Stimulated activated CD4-positive, alpha-beta T cell treated with anti-CD3 and anti-CD28 coated beads, Interleukin-1b, Interleukin-23, amount 100 ng/mL, for 48 hours (primary cell): ENCODE data around the gene REPS2.
"Not testable (repeated sequence)": the region's sequence is repeated elsewhere in the genome, so short reads cannot be mapped to it uniquely, and the experiment has no call there.

ENCODE experiments used
- DNase-seq: peaks from one replicate; pipeline ENCODE4 v3.0.0-alpha.2; 2020

Gene REPS2

DNA sequence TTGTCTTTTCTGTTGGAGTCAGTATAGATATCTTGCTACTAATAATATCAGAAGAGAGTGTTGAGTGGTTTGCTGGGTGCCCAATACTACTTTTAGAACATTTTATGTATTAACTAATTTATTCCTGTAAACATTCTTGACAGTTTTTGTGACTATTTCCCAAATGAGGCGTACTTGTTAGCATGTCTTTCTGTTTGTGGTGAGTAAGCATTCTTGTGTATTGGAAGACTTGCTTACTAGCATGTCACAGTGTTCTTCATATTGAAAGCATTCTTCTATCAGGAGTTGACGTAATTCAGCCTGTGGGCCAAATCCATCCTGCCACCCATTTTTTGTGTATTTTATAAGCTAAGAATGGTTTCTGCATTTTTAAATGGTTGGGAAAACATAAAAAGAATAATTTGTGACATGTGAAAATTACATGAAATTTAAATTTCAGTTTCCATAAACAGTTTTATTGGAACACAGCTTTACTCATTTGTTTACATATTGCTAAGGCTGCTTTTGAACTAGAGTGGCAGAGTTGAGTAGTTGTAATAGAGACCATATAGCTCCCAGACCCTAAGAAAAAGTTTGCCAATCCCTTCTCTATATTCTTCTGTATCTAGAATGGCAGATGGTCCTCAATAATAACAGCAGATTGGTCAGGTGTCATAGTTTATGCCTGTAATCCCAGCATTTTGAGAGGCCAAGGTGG is 20.4 kb downstream of the REPS2 start:
- no peak for DNase-seq

DNA sequence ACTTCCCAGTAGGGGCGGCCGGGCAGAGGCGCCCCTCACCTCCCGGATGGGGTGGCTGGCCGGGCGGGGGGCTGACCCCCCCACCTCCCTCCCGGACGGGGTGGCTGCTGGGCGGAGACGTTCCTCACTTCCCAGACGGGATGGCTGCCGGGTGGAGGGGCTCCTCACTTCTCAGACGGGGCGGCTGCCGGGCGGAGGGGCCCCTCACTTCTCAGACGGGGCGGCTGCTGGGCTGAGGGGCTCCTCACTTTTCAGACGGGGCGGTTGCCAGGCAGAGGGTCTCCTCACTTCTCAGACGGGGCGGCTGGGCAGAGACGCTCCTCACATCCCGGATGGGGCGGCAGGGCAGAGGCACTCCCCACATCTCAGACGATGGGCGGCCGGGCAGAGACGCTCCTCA is 22.3 kb downstream of the REPS2 start:
- DNase-seq = not testable (repeated sequence)

DNA sequence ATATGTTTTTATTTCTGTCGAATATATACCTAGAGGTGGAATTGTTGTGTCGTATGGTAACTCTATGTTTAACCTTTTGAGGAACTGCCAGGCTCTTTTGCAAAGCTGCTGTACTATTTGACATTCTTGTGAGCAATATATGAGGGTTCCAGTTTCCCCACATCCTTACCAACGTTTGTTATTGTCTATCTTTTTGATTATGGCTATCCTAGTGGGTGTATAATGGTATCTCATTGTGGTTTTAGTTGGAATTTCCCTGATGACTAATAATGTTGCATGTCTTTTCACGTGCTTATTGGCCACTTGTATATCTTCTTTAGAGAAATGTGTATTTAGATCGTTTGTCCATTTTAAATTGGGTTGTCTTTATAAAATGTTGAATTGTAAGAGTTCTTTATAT is 24.5 kb downstream of the REPS2 start:
- DNase-seq = no peak

DNA sequence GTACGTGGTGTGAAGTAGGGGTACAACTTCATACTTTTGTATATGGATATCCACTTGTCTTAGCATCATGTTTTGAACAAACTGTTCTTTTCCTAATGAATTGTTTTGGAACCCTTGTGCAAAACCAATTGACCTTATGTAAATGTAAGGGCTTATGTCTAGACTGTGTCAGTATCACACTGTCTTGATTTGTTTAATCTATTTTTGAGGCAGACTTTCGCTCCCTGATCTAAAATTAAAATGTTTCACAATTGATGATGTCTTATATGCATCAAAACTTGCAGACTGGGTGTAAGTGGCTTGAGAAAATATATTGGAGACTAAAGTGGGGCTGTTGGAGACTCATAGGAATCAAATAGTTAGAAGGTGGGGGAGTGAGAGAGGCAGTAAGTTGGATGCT is 25.2 kb downstream of the REPS2 start:
- DNase-seq = no peak

DNA sequence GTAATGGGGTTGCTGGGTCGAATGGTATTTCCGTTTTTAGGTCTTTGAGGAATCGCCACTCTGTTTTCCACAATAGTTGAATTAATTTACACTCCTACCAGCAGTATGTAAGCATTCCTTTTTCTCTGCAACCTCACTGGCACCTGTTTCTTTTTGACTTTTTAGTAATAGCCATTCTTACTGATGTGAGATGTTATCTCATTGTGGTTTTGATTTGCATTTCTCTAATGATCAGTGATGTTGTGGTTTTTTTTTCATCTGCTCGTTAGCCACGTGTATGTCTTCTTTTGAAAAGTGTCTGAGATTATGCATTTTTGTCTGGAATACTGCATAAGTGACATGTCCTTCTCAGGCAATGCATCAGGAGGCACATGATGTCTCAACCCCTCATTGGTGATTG is 28.8 kb downstream of the REPS2 start:
- DNase-seq = no peak

DNA sequence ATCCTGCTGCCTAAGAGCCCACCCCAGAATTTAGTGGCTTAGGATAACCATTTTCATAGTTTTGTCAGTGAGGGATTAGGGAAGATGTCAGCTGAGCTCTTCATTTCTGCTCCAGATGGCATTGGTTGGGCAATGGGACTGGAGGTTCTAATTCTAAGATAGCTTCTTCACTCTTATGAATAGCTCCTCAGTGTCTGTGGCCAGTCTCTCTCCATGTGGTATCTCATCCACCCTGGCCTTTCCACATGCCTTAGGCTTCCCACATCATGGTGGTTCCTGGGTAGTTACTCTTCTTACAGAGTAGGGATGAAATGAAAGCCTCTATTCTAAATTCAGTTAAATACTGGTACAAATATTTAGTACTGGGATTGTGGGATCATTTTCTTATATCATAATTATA is 31.3 kb downstream of the REPS2 start:
- DNase-seq = no peak

DNA sequence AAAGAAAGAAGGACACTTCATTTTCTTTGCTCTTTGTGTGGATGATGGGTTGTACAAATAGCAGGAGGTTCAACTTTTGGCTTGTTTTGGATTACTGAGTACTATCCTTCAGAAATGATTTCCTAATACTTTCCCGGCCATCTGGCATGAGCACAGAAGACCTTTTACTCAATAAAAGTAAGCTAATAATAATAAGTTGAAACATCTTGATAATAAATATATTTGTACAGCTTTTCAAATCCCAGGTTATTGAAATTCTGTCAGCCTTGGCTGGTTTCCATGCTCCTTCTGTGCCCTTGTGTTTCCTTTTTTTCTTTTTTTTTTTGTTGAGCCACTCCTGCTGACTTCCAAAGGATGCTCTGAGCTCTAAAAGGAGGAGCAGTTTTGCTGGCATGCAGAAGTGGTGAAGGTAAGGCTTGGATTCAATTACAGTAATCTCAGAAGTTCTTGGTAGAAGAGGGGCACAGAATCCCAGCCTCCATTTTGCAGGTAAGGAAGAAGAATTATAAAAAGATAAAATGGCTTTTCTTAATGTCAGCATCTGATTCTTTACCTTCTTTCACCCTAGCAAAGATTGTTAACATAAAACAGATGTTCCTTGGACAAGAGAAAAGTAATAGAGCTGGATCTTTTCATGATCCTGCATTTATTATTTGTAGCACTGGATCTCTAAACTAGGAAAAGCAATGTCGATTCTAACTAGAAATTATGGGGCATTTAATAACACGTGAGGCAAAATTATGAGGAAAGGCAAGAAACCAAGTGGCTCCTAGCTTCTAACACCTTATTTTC is 31.9 kb downstream of the REPS2 start:
- no peak for DNase-seq

DNA sequence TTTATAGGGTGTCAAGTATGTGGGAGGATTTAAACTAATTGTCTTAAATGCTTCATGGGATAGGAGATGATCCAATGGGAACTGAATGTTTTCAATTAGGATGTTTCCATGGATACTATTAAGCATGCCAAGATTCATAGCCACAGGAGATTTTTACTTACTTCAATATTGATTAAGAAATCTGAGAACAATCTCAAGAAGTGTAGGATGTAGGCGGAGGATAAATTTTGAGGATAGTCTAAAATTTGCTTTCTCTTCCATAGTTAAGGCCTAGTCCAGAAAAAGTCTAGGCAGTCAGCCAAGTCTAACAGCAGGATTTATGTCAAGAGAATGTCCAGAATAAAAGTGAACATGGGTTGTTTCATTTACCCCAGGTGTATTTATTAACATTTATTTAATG is 32.8 kb downstream of the REPS2 start:
- no peak for DNase-seq

DNA sequence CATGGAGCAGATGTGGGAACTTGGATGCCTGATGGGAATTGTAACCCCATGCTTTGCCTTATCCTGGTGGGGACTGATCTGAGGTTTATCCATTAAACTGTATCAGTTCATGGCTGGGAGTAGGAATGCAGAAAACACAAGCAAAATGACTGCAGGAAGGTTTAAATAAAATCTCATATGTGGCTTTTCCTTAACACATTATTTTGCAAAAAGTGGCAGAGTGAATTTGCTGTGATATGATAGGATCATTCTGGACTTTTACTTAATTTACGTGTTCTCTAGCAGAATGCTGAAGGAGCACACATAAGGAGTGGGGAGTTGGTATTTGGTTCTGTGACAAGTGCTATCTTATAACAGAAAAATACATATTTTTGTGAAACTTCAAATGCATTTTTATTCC is 34.8 kb downstream of the REPS2 start:
- no peak for DNase-seq

DNA sequence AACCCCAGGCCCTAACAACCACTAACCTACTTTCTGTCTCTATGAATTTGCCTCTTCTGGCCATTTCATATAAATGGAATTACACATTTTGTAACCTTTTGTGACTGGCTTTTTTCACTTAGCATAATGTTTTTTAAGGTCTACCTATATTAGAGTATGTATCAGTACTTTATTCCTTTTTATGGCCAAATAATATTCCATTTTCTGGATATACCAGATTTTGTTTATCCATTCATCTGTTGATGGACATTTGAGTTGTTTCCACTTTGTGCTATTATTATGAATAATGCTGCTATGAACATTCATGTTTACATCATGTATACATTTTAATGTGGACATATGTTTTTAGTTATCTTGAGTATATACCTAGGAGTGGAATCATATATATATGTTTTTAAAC is 35.5 kb downstream of the REPS2 start:
- no peak for DNase-seq

DNA sequence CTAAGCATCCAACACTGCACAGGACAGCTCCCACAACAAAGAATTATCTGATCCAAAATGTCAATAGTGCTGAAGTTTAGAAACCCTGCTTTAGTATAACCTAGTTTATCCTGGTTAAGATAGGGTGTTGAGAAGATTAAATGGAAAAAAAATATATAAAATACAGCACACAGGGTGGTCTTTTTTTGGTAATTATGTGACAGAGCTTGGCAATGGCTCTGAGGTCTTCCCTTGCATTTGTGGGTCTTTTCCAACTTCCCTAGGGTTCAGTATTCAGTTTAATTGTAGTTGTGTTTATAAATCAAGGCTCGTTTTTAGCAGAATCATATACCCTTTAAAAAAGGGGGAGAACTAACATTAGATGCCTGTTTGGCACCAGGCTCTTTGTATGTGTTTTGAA is 36.6 kb downstream of the REPS2 start:
- no peak for DNase-seq

DNA sequence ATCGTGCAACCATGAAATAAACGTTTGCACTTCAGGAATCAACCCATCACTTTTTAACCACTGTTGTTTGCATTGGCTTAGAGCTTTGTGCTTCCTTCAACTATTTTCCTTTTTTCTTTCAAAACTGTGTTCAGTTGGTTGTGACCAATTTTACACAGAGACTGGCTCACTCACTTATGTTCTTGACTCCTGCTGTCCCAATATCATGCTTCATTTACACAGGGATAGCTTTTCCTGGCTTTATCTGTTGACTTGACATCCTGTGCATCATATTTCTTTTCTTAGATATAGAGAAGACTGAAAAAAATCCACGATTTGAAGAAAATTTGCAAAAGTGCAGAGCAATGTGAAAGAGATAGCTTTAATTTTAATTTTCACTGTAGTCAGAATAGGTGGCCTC is 38.8 kb downstream of the REPS2 start:
- no peak for DNase-seq

DNA sequence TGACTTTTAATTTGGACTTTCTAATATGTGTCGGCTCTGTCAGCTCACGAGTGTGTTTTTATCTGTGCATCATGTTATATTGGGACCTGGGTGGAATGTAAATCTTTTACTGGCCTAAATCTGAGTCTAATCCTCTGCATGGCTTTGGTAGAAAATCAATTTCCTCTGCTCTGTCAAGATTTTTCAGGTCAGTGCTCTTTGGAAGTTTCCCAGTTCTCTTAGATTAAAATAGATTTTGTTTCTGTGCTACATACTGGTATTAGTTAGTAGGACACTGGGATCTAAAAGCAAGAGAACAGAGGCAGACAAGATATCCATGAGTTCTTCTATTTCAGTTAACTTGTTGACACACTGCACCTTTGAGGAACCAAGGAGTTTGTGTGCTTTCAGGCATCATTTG is 39.7 kb downstream of the REPS2 start:
- DNase-seq = no peak

DNA sequence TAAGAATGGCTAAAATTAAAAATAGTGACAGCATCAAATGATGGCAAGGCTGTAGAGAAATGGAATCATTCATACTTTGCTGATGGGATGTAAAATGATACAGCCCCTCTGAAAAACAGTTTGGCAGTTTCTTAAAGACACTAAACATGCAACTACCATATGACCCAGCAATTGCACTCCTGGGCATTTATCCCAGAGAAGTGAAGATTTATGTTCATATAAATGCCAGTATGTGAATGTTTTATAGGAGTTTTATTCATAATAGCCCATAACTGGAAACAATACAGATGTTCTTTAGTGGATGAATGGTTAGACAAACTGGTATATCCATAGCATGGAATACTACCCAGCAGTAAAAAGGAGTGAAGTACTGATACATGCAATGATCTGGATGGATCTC is 43.3 kb downstream of the REPS2 start:
- no peak for DNase-seq

DNA sequence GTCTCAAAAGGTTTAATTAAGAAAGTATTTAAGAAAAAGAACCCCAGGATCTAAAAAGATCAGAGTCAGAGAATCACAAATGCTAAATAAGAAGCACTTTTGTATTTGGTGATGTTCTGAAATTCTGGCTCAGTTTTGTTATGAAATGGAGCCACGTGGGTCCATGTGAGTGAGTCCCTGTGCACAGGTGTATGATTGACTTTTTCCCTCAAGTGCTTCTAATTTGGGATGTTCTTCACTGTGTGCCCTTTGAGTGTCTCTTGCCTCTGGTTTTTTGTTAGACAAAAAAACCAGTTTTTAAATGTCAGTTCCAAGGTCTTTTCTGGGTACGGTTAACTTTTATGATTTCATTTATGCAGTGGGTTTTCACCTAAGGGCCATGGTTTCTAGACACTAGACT is 44.4 kb downstream of the REPS2 start:
- DNase-seq = no peak

DNA sequence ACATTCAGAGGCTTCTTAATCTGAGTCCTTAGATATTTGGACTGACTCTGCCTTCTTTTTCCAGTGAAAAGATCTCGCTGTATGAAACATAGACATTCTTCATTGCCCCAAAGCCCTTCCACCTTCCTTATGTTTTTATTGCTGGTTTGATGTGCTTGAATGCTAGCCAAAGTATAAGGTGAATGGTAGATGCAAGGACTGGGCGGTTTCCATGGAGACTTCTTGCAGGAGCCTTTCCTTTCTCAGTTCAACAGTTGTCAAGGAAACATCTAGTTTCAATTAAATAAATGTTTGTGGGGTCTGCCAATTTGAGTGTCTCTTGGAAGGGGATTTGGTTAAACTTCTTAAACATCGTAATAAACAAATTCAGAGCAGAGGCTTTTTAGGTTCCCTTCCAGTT is 46.0 kb downstream of the REPS2 start:
- DNase-seq = no peak

DNA sequence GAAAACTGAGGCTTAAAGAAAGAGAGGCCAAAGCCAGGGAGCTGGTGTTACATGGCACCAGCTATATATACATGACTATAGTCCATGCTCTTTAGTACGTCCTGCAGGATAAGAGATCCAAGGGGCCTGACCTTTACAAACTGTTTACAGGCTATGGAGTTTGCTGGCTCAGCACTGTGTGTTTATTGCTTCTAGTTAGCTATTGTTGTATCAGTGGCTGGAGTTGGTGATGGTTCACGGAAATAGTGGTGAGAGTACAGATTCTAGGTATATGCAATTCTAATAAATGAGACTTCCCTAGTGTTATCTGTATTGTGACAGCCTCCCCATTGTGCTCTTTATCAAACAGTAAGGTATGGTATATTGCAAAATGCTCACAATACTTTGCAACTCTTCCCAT is 46.5 kb downstream of the REPS2 start:
- no peak for DNase-seq

DNA sequence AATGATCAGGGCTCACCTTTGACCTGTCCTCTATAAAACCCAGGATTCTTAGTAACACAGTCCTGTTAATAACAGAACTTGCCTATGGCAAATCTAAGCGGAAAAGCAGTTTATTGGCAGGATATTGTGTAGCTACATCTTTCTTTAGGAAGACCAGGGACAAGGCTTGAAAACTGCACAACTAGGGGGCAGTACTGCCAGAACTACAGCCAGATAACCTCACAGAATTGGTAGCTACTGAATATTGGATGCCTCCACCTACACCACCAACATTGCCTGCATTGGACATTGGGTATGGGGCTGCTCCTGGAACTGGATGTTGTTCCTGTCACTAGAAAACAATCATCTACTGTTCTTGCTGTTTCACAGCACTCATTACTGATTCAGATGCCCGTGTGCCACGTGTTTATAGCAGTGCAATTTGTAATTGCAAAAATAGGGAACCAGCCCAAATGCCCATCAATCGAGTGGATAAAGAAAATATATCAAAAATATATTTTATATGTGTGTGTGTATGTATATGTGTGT is 47.4 kb downstream of the REPS2 start:
- no peak for DNase-seq

DNA sequence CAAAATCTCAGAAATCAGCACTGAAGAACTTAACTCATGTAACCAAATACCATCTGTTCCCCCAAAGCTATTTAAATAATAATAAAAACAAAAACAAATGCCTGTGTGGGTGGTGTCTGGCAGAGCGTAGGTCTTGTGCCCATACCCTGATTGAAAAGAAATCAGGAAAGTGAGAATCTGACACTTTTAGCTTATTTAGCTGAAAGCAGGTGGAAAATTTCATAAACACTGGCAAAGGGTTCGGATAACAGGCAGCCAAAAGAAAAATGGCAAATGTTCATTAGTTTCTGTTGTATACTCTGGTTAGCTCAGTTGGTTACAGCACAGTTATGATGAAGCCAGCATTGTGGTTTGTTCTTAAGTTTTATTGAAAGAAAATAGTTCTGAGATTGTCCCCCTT is 48.3 kb downstream of the REPS2 start:
- DNase-seq = no peak

DNA sequence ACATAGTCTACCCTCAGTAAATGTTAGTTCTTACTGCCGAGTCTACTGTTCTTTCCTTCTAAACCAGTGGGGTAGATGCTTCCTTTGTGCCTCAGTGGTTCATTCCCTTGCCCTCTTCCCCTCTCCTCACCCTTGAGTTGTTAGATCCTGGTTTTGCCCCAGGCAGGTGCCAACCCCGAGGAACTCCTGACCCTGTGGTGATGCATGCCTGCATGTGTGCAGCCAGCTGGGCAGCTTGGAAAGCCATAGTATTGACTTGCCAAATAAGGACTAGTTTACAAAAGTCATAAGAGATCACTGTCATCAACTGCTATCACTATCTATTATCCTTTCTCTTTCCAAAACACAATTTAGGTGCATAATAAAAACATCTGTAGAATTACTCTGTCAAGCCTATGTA is 50.9 kb downstream of the REPS2 start:
- no peak for DNase-seq

DNA sequence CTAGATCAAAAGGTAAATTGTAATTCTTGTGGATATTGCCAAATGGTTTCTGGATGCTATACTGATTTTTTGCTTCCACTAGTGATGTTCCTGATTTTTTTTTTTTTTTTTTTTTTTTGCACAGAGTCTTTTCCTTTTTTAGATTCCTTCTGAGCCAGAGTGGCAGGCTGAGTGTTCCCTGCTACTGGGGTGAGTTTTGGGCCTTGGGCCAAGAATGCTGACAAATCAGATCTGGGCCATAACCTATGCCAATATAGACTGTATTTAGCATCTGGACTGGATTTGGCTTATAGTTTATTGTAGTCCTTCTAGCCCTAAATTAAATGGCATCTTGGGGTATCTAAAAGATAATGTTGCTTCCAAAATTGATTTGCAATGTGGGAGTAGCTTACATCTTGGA is 52.8 kb downstream of the REPS2 start:
- DNase-seq = no peak

DNA sequence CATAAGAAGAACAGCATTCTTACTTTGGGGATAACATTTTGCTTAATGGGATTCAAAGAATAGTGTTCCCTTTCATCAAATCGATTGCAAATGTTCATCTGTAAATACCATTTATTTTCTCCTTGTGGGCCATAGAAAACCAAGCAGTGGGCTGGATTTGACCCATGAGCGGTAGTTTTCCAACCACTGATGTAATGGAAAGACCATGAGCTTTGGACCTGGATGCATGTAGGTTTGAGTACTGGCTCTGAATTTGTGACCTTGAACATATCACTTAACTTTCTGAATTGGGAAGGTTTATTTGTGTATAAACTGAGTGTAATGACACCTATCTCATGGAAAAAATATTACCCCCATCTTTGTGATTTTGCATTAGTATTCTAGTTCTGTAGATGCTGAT is 54.3 kb downstream of the REPS2 start:
- DNase-seq = no peak

DNA sequence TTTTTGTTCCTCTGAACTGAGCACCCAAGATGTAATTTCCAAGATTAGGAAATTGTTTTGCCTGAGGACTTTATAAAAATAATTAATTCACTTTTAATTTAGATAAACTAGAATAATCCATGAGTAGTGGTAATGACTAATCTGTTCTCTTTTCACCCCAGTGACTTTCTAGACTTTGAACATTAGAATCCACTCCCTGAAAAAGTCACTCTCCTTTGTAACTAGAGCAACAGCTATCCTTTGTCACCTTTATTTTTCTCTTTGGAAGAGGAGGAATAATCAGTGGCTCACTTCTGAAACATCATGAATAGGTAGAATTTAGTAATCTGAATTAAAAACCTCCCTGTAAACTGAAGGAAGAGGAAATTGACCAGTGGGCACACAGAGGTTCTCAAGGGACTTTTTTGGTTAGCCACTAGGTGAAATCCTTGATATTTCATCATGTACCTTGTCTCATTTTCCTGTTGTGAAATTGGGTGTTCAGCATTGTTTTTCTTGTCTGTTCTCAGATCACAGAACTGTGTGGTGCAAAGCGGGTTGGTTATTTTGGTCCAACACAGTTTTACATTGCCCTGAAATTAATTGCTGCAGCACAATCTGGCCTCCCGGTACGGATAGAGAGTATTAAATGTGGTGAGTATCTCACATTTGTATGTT is 59.4 kb downstream of the REPS2 start:
- no peak for DNase-seq

DNA sequence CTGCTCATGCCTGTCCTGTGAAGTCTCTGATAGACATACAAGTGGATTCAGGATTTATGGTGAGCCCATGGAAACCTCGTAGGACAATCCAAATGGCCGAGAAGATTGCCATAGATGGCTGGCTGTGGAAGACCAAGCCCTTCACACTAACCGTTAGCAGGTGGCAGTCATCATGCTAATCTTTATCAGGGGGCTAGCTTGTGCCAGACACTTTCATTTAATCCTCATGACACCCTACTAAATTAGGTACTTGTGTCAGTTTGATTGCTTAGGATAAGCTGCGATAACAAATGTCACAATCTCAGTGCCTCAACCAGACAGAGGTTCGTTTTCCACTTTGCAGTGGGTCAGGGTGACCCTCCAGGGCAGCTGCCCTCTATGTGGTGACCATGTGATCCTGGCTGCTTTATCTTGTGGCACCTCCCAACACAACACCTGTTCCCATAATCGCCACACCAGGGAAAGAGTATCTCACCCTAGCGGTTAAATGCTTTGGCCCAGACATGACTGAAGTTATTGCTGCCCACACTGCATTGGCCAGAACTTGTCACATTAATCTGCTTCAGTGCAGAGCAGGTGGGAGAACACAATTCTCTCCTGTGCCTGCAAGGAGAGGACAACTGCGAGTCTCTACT is 60.8 kb downstream of the REPS2 start:
- no peak for DNase-seq
